ENCODE data around the gene ATAD3C.
"Not testable (repeated sequence)": the region's sequence is repeated elsewhere in the genome, so short reads cannot be mapped to it uniquely, and the experiment has no call there.

GRCh38 chr1:1509465-1509850, 60.0 kb downstream of the ATAD3C start:
- TF ChIP-seq ELK1 (IDR thresholded peaks at IDR 0.05; ENCODE audit: borderline replicate concordance, low read depth, low read length); RFX5 (IDR thresholded peaks at IDR 0.05; ENCODE audit: low read depth, low read length); MXI1 (IDR thresholded peaks at IDR 0.05; ENCODE audit: borderline replicate concordance, low read depth, low read length); FOS (IDR thresholded peaks at IDR 0.05; ENCODE audit: low read depth, low read length); CTCF (conservative IDR thresholded peaks at IDR 0.05; ENCODE audit: low read depth, low read length); SMC3 (IDR thresholded peaks at IDR 0.05; ENCODE audit: low read depth, low read length); POLR2A (IDR thresholded peaks at IDR 0.05; ENCODE audit: low read depth, low read length): not testable (repeated sequence)
